ENCODE data around the gene SLC8A2.

The SLC8A2 gene

DNA sequence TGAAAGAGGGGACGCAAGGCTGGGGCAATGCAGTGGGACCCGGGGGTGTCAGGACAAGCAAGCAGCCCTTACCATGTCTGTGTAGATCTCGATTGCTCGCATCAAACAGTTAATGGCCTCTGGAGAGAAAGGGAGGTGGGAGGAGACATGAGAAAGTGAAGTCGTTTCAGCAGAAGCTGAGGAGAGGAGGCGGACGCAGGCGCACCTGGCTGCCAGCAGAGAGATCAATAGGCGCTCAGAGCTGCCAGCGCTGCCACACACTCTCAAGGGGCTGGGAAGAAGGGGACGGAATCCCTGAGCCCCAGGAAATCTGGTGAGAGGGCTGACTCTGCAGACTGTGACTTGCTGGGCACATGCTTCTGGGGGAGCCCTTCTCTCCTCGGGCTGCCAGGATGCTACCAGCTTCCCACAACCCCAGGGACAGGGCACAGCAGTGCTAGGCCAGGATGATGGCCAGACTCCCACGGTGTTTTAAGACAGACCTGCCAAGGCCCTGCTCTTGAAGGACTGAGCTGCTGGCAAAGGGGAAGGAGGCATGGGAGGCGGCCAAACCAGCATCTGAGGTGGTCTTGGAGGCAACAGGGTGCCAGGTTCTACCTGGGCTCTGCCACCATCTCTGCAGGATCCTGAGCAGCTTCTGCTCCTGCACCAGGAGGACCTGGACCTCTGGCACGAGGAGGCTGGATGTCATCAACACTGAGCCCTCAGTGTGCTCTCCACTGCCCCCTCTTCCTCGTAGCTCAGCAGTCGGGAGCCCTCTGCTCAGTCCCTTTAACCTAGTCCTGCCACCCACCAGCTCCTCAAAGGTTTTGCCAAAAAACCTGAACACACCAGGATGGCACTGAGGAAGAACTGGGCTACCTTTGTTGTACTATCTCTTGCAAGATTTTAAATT lies 24.0 kb upstream of the SLC8A2 start:
- DNase-seq (ENCODE audit: insufficient read length, low spot score): no peak
- no peak for TF ChIP-seq POLR2A (IDR thresholded peaks at IDR 0.05; ENCODE audit: low read depth, low read length)
- FAIRE-seq: no peak

DNA sequence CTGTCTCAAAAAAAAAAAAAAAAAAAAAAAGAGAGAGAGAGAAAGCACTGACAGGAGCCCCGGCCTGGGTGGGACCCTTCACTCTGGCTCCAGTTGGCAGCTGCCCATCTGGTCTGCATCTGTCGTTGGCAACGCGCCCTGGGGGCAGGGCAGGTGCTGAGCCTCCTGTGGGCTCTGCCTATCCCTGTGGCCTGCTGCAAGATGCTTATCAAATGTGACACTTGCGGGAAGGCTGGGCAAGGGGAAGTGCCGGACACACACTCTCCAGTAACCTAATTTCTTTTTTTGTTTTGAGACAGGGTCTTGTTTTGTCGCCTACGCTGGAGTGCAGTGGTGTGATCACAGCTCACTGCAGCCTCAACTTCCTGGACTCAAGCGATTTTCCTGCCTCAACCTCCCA lies 23.0 kb upstream of the SLC8A2 start:
- no peak for TF ChIP-seq POLR2A (IDR thresholded peaks at IDR 0.05; ENCODE audit: low read depth, low read length)
- DNase-seq (ENCODE audit: insufficient read length, low spot score) (no peak), FAIRE-seq (no peak)

DNA sequence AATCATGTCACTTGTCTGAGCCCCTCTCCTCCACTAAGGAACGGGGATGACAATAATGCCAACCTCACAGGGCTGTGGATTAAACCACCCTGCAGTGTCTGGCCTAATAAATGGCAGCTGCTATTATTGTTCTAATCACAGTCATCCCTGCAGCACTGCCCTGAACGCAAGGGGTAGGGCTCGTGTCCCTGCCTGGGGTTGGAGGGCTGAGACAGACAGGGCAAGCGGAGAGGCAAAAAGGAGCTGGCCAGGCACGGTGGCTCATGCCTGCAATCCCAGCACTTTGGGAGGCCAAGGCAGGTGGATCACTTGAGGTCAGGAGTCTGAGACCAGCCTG lies 22.5 kb upstream of the SLC8A2 start:
- FAIRE-seq (no peak), DNase-seq (ENCODE audit: insufficient read length, low spot score) (no peak)
- no peak for TF ChIP-seq POLR2A (IDR thresholded peaks at IDR 0.05; ENCODE audit: low read depth, low read length)

GRCh38 chr19:47493378-47494210 lies 21.9 kb upstream of the SLC8A2 start:
- no peak for TF ChIP-seq POLR2A (IDR thresholded peaks at IDR 0.05; ENCODE audit: low read depth, low read length)
- DNase-seq (ENCODE audit: insufficient read length, low spot score): no peak
- no peak for FAIRE-seq

DNA sequence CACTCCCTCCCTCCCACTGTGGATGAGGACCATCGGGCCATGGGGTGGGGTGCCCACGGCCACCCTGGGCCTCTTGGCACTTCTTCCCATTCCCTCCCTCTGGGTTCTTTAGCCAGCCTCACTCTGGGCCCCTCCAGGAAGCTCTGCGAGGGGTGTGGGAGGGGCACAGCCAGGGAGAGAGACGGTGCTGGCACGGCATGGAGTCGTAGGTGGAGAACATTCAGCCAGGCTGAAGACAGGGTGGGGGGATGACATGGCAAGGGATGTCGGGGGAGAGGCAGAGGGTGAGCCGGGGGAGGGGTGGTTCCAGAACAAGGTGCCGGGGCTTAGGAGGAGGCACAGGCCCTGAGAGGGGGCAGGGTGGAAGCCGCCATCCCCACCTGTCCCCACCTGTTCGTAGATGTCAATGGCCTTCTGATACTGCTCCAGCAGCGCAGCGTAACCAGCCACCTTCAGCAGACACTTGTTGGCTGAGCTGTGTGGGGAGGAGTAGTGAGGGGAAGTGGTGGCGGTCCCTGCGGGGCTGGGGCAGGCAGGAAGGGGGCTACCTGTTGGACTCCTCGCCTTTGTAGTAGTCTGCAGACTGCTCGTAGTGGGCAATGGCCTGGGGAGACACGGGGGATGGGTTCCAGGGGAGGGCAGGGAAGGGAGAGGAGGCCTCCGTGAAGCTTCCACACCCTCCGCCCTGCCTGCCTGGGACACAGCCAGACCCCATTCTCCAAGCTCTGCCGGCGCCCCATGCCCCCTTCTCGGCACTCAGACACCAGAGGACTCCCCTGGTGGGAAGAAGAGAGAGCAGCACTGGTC lies 21.1 kb upstream of the SLC8A2 start:
- no peak for TF ChIP-seq POLR2A (IDR thresholded peaks at IDR 0.05; ENCODE audit: low read depth, low read length)
- no peak for FAIRE-seq

DNA sequence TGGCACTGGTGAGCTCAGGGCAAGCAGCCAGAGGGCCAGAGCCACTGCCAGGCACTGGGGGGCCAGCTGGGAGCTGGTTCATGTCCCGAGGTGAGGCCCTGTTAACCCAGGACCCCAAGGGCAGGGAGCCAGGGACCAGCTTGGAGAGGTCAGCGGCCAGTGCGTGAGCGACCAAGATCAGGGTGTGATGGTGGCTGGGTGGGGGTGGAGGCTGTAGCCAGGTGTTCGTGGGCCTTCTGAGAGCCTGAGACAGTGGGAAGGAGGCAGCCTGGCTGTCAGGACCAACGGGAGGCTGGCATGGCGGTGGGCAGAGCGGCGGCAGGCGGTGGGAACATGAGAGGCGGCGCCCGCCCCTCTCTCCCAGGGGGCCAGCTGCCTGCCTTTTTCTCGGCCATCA lies 20.4 kb upstream of the SLC8A2 start:
- DNase-seq (ENCODE audit: insufficient read length, low spot score) (no peak), FAIRE-seq (no peak)
- no peak for TF ChIP-seq POLR2A (IDR thresholded peaks at IDR 0.05; ENCODE audit: low read depth, low read length)

More for the DNA sequence above, 21.1 kb upstream of the SLC8A2 start:
- no peak for DNase-seq (ENCODE audit: insufficient read length, low spot score)

- DNase-seq (ENCODE audit: insufficient read length, low spot score) (no peak), FAIRE-seq (no peak)
- no peak for TF ChIP-seq POLR2A (IDR thresholded peaks at IDR 0.05; ENCODE audit: low read depth, low read length)
Observed at GRCh38 chr19:47491358-47492136, 19.9 kb upstream of the SLC8A2 start.

DNA sequence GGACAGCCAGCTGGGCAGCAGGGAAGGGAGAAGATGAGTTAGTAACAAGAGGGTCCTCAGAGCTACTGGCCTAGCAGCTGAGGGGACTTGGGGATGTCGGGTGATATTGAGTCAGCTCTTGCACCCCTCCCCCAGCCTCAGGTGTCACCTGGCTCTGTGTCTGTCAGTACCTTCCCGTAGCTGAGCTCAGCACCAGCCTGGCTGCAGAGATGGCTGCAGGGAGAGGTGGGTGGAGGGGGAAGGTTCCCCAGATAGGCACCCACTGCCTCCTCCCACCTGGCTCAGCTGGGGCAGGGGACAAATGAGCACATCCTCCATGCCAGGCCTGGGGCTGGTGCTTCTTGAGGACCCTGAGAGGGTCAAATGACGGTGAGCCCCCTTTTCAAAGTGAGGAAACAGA lies 19.2 kb upstream of the SLC8A2 start:
- FAIRE-seq (no peak), DNase-seq (ENCODE audit: insufficient read length, low spot score) (no peak)
- no peak for TF ChIP-seq POLR2A (IDR thresholded peaks at IDR 0.05; ENCODE audit: low read depth, low read length)

GRCh38 chr19:47490031-47490430 lies 18.3 kb upstream of the SLC8A2 start:
- TF ChIP-seq POLR2A (IDR thresholded peaks at IDR 0.05; ENCODE audit: low read depth, low read length): no peak
- DNase-seq (ENCODE audit: insufficient read length, low spot score) (no peak), FAIRE-seq (no peak)

GRCh38 chr19:47489072-47489914 lies 17.6 kb upstream of the SLC8A2 start:
- FAIRE-seq (no peak), DNase-seq (ENCODE audit: insufficient read length, low spot score) (no peak)
- no peak for TF ChIP-seq POLR2A (IDR thresholded peaks at IDR 0.05; ENCODE audit: low read depth, low read length)

DNA sequence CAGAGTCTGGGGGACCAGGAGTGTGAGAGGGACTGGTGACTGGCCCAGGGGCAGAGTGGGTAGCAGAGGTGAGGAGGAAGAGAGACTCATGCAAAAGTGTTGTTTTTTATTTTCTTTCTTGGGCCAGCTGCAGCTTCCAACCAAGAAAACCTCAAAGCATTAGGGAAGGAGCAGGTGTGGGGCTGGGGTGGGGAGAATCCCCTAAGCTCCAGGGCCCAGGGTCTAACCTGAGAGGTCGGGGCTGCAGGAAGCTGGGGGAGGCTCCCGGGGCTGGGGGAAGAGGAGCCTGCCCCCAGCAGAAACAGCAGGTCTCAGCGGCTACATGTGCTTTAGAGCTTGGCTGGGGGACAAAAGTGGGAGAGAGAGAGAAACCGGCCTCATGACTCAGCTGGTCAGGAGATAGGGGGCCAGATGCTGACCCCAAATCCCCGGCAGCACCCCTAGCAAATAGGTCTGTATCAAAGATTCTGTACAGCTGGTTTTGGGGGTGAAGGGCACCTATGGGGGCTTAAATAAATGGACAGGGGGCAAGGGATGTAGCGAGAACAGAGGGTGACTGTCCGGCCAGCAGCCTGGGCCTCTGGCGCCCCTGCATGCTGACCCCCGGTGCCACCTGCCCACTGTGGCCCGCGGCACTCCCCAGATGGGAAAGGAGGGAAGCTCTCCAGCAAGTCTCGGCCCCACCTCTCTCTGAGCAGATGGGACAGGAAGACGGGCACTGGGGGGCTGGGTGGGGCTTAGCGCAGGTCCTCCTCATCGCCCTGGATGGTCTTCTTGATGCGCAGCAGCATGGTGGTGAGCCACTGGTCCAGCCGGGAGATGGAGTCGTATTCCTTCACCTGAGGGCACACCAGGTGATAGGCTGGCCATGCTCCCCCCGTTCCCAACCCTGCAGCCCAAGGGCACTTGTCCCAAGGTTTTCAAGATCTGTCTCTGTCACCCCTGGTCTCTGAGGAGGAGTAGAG lies 16.1 kb upstream of the SLC8A2 start:
- no peak for TF ChIP-seq POLR2A (IDR thresholded peaks at IDR 0.05; ENCODE audit: low read depth, low read length)
- FAIRE-seq (no peak), DNase-seq (ENCODE audit: insufficient read length, low spot score) (no peak)
